ENCODE data around the gene SLC39A11. TPM values are rescaled to one million over a fixed set of nuclear protein-coding genes. Genes with fewer than 3 reads are reported as not detected.

SLC39A11 gene
- polyA plus RNA-seq, 1 donor from 2014 or later: 8.0 TPM

- Histone ChIP-seq H4K20me1 (ENCODE audit: insufficient read depth) (no peaks in the 10 kb centered on the region), H3K27me3 (ENCODE audit: insufficient read depth, low read depth, low read length) (no peaks in the 10 kb centered on the region), H3K9ac (ENCODE audit: low read length) (no peak overlapping the region), H2AFZ (ENCODE audit: low read depth, low read length) (no peak overlapping the region), H3K79me2 (replicated peaks; ENCODE audit: insufficient read depth, low read length) (no peaks in the 10 kb centered on the region), H3K9me3 (ENCODE audit: low read length) (no peaks in the 10 kb centered on the region), H3K4me2 (ENCODE audit: low read length) (no peak overlapping the region), H3K36me3 (ENCODE audit: insufficient read depth, low read length) (no peaks in the 10 kb centered on the region), H3K27ac (ENCODE audit: low read length) (no peak overlapping the region), H3K4me3 (ENCODE audit: low read length) (no peak overlapping the region), H3K9me2 (ENCODE audit: insufficient read depth, low read length) (no peaks in the 10 kb centered on the region), H3F3A (ENCODE audit: insufficient read depth, low read length, poor library complexity, severe bottlenecking) (no peaks in the 10 kb centered on the region)
- TF ChIP-seq TAF1 (IDR thresholded peaks at IDR 0.05; ENCODE audit: low read depth) (no peak), MXI1 (conservative IDR thresholded peaks at IDR 0.05; ENCODE audit: poor library complexity, severe bottlenecking) (no peak), EP300 (conservative IDR thresholded peaks at IDR 0.05; ENCODE audit: poor library complexity, severe bottlenecking) (no peak), REST (IDR thresholded peaks at IDR 0.05; ENCODE audit: borderline replicate concordance) (no peak), POLR2AphosphoS5 (IDR thresholded peaks at IDR 0.05) (no peak), CTCF (IDR thresholded peaks at IDR 0.05; ENCODE audit: poor library complexity, severe bottlenecking) (no peak)
Measured at GRCh38 chr17:72609501-72609900, 483.0 kb downstream of the SLC39A11 start.

GRCh38 chr17:72608436-72608835, 484.1 kb downstream of the SLC39A11 start:
- no peak overlapping the region for H3K9ac ChIP-seq (ENCODE audit: low read length)
- no peaks in the 10 kb centered on the region for H3F3A ChIP-seq (ENCODE audit: insufficient read depth, low read length, poor library complexity, severe bottlenecking)
- TF ChIP-seq SMC3 (conservative IDR thresholded peaks at IDR 0.05; ENCODE audit: poor library complexity) (no peak), REST (IDR thresholded peaks at IDR 0.05; ENCODE audit: borderline replicate concordance) (no peak), EP300 (conservative IDR thresholded peaks at IDR 0.05; ENCODE audit: poor library complexity, severe bottlenecking) (no peak), CTCF (IDR thresholded peaks at IDR 0.05; ENCODE audit: poor library complexity, severe bottlenecking) (no peak), TAF1 (IDR thresholded peaks at IDR 0.05; ENCODE audit: low read depth) (no peak), EZH2 (IDR thresholded peaks at IDR 0.05; ENCODE audit: borderline replicate concordance, insufficient read depth, low read length, poor library complexity, severe bottlenecking) (no peak), RAD21 (conservative IDR thresholded peaks at IDR 0.05) (no peak), POLR2AphosphoS5 (IDR thresholded peaks at IDR 0.05) (no peak), MXI1 (conservative IDR thresholded peaks at IDR 0.05; ENCODE audit: poor library complexity, severe bottlenecking) (no peak)
- no peak overlapping the region for H3K27ac ChIP-seq (ENCODE audit: low read length)
- no peaks in the 10 kb centered on the region for H3K9me3 ChIP-seq (ENCODE audit: low read length)
- H3K36me3 ChIP-seq (ENCODE audit: insufficient read depth, low read length): no peaks in the 10 kb centered on the region
- H3K4me3 ChIP-seq (ENCODE audit: low read length): no peak overlapping the region
- no peaks in the 10 kb centered on the region for H3K79me2 ChIP-seq (replicated peaks; ENCODE audit: insufficient read depth, low read length)
- H4K20me1 ChIP-seq (ENCODE audit: insufficient read depth): no peaks in the 10 kb centered on the region
- no peaks in the 10 kb centered on the region for H3K27me3 ChIP-seq (ENCODE audit: insufficient read depth, low read depth, low read length)
- no peak overlapping the region for H3K4me2 ChIP-seq (ENCODE audit: low read length)
- no peaks in the 10 kb centered on the region for H3K9me2 ChIP-seq (ENCODE audit: insufficient read depth, low read length)
- H2AFZ ChIP-seq (ENCODE audit: low read depth, low read length): no peak overlapping the region
